T-helper 2 cell treated with Interferon-gamma antibody and Interleukin-4, amounts not matched to agents 5 μg/mL and 100 μg/mL, for 36 hours (primary cell): ENCODE data around the gene PSG6.
"Not testable (repeated sequence)": the region's sequence is repeated elsewhere in the genome, so short reads cannot be mapped to it uniquely, and the experiment has no call there.

Source experiments
- DNase-seq: peaks from one replicate; pipeline ENCODE4 v3.0.0; 2021; ENCODE audit warnings: low spot score
- H3K27ac Mint-ChIP-seq: one replicate; pipeline ENCODE4 v1.8.0; 2021; ENCODE audit warnings: mild to moderate bottlenecking, mixed read lengths
- H3K27me3 Mint-ChIP-seq: one replicate; pipeline ENCODE4 v1.8.0; 2021; ENCODE audit warnings: low read depth, mixed read lengths
- H3K36me3 Mint-ChIP-seq: one replicate; pipeline ENCODE4 v1.8.0; 2021; ENCODE audit warnings: low read depth, mixed read lengths
- H3K4me1 Mint-ChIP-seq: one replicate; pipeline ENCODE4 v1.8.0; 2021; ENCODE audit warnings: low read depth, mixed read lengths
- H3K4me3 Mint-ChIP-seq: one replicate; pipeline ENCODE4 v1.8.0; 2022; ENCODE audit warnings: mild to moderate bottlenecking, moderate library complexity, mixed read lengths
- H3K9me3 Mint-ChIP-seq: one replicate; pipeline ENCODE4 v1.8.0; 2021; ENCODE audit warnings: mixed read lengths

Gene PSG6

DNA sequence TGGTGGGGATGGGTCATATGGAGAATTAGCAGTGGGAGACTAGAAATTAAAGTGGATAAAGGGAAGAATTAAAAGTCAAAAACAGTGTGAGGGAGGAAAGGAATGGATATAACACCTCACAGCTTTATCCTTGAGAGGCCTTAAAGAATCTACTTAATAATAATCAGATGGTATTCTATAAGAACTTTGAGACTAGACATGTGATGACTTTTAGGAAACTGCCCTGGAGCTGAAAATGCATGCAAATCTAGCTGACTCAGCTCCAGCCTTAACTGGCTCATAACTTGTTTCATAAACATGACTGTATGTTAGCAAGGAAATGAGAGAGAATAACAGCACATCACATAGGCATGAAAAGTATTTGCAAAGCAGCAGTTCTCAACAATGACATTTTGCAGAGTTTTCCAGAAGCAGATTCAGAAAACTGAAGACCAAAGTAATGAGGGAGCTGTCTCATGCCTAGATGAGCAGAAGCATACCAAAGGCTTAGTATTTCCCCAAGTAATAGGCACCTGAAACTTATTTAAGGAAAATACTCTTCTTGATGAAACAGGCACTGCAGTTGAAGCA, 29.7 kb downstream of the PSG6 start:
- H3K27me3 Mint-ChIP-seq, DNase-seq, H3K4me1 Mint-ChIP-seq: not testable (repeated sequence)

DNA sequence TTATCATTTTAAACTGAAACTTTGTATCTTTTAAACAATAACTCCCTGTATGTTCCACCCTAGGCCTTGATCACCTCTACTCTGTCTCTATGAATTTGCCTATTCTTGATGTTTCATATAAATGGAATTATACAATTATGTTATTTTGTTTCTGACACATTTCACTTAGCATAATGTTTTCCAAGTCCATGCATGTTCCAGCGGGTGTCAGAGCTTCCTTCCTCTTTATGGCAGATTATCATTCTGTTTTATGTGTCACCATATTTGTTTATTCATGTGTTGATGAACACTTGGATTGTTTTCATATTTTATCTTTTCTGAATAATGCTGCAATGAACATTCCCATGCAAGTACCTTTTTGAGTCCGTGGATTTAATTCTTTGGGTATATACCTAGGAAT, 35.0 kb downstream of the PSG6 start:
- H3K4me1 Mint-ChIP-seq, H3K36me3 Mint-ChIP-seq, H3K4me3 Mint-ChIP-seq, DNase-seq, H3K27ac Mint-ChIP-seq, H3K27me3 Mint-ChIP-seq, H3K9me3 Mint-ChIP-seq: not testable (repeated sequence)

More for the DNA sequence above, 29.7 kb downstream of the PSG6 start:
- H3K27ac Mint-ChIP-seq, H3K4me3 Mint-ChIP-seq, H3K9me3 Mint-ChIP-seq, H3K36me3 Mint-ChIP-seq: not testable (repeated sequence)

DNA sequence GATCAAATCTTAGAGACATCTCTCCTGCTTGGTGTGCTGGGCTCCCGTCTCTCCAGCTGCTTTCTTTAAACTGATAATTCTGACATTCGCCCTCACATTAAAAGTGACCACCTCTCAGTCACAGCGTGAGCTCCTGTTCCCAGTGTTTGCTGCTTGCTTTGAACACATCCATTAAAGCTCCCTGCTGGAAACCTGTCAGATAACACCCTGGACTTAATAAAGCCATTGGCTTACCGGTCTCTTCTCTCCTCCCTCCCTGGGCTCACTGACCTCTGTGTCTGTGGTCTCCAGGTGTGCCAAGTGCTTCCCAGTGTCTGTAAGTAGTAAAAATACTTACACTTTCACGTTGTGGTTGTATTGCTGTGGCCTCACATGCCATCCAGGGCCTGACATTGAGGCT, 35.7 kb downstream of the PSG6 start:
- H3K9me3 Mint-ChIP-seq, H3K4me1 Mint-ChIP-seq, H3K27me3 Mint-ChIP-seq, H3K4me3 Mint-ChIP-seq, H3K36me3 Mint-ChIP-seq, DNase-seq, H3K27ac Mint-ChIP-seq: not testable (repeated sequence)

DNA sequence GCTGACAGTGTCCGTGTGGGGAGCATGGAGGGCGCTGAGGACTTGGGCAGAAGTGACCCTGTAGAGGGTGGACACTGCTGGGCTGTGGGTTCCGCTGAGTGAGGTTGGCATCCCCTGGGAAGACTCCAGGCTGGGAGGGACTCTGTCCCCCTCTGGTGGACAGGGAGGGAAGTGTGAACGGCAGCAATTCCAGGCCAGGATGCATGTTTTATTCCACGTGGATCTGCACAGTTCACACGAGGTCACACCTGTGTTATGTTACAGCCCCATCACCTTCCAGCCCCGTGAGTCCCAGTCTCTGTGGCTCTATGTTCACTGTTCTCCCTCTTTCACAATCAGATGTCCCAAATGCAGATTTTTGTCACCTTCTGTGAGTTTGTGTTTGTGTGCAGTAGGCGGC, 36.4 kb downstream of the PSG6 start:
- H3K36me3 Mint-ChIP-seq, H3K9me3 Mint-ChIP-seq, DNase-seq, H3K27me3 Mint-ChIP-seq, H3K4me1 Mint-ChIP-seq, H3K27ac Mint-ChIP-seq, H3K4me3 Mint-ChIP-seq: not testable (repeated sequence)

DNA sequence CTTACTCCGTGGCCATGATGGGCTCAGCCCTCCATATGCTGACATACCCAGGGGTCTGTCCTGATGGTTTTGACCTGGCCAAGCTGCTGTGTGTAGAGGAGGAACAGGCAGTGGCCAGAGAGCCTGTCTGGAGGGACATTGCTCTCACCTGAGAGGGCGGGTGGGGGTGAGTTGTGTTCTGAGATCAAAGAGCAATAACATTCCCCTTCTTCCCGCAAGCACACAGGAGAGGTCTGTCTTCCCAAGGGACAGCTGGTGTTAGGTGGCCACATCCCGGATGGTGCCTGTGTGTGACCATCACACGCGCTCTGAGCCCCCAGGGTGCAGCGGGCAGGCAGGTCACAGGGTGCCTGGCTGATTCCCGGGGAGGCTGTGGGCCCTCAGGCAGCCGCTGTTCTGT, 37.1 kb downstream of the PSG6 start:
- not testable (repeated sequence) for H3K36me3 Mint-ChIP-seq, H3K27ac Mint-ChIP-seq, DNase-seq, H3K4me1 Mint-ChIP-seq, H3K4me3 Mint-ChIP-seq, H3K9me3 Mint-ChIP-seq, H3K27me3 Mint-ChIP-seq

DNA sequence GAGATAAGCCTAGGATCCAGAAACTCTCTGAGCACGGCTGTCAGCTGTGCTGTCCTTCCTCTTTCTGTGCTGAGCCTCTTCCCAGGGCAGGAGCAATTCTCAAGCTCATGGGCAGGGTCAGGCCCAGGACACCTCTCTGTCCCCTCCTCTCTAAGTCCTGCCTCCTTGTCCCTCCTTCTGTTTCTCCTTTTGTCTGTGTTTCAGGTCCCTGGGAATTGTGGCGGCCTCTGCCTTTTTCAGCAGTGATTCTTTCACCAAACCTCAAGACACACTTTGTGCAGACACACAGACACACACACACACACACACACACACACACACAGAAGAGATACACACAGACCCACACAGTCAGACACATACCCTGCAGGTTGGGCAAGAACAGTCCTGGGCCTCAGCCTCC, 38.1 kb downstream of the PSG6 start, which contains the start of gene PSG1:
TSS of gene PSG1 (minus strand) at position 101 of the 400 bp plus-strand sequence. CDS start 132 bp downstream, outside the sequence.
- Mint-ChIP-seq H3K27ac (no peak within 1 kb of the TSS), H3K9me3 (no peaks in the 10 kb centered on the region), H3K4me3 (no peak within 1 kb of the TSS), H3K36me3 (no peaks in the 10 kb centered on the region), H3K4me1 (no peaks in the 10 kb centered on the region), H3K27me3 (no peaks in the 10 kb centered on the region)
- DNase-seq, result no peak

DNA sequence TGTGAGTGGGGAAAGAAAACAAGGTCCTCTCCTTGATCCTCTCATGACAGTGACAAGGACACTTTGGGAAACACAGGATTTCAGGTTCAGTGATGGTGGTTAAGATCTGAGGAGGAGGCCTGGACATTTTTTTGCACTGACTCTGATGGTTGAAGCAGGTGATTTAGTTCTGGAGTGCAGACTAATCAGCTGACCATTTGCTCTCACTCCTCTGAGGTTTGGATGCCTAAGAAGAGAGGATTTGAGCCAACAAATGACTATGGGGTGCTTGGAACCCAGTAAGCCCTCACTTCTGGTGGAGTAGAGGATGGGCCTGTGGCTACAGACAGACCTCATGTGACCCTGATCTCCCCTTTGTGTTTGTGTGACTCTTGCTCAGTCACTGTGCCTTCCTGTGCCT, 41.1 kb downstream of the PSG6 start:
- not testable (repeated sequence) for H3K4me3 Mint-ChIP-seq, H3K27ac Mint-ChIP-seq, H3K9me3 Mint-ChIP-seq, H3K36me3 Mint-ChIP-seq, H3K27me3 Mint-ChIP-seq, DNase-seq, H3K4me1 Mint-ChIP-seq

DNA sequence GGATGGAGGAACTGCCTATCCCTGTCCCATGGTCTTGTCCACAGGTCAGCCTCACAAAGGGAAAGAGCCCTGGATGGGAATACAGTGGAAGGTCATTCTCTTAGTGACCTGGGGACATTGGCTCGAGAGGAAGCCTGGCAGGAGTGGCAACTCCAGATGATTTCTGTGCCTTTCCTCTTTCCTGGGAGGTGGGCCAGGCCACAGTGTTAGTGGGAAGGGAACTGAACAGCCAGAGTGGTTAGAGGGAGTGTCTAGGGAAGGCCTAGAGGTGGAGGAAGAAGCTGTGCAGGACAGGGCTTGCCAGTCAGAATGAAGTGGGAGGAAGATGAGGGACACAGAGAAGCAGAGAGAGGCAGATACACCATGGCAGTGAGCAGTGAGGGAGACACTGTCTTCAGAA, 41.8 kb downstream of the PSG6 start:
- not testable (repeated sequence) for H3K36me3 Mint-ChIP-seq, H3K4me3 Mint-ChIP-seq, H3K9me3 Mint-ChIP-seq, H3K4me1 Mint-ChIP-seq, H3K27ac Mint-ChIP-seq, H3K27me3 Mint-ChIP-seq, DNase-seq

DNA sequence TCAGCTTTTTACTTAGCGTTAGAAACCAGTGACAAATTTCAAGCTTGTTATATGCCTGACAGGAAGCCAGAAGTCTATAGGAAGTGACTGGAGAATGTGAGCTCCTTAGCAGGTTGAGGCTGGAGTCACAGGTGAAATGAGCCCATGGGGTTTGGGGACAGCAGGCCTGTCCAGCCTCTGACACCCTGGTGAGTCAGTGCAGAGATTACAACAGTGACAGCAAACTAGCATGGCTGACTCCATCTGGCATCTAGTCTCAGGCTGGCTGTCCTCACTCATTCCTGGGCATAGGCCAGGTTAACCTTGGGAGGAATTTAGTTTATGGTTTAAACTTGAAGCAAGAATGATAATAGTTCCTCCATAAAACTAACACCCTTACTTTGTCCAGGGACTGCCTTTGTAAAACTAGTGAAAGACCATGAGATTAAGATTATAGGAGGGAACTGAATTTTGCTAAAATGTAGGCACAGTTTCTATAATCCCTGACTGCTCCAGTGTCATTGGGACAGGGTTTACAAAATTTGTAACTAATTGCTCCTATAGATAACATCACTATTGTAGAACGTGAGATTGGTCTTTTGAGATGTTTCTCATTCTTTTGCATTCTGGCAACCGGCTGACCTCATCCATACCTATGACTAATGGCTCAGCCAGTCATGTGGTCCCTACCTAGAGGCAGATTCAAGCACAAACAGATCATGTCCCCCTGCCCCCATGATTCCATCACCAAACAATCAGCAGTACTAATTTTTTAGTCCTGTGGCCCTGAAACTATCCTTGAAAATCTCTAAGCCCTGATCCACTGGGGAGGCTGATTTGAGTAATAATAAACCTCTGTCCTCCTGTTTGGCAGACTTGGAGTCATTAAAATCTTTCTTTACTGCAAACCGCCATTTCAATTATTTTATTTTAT, 42.5 kb downstream of the PSG6 start:
- not testable (repeated sequence) for H3K4me1 Mint-ChIP-seq, H3K9me3 Mint-ChIP-seq, H3K27me3 Mint-ChIP-seq, H3K4me3 Mint-ChIP-seq, H3K36me3 Mint-ChIP-seq, H3K27ac Mint-ChIP-seq, DNase-seq

DNA sequence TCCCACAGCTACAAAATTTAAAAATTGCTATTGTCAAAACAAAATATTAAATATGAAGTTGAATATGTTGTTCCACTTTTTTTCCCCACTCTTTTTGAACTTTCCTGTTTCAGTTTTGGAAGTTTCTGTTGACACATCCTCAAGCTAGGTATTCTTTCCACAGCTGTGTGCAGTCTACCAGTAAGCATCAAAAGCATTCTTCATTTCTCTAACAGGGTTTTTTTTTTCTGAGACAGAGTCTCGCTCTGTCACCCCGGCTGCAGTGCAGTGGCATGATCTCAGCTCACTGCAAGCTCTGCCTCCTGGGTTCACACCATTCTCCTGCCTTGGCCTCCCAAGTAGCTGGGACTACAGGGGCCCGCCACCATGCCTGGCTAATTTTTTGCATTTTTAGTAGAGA, 43.6 kb downstream of the PSG6 start:
- not testable (repeated sequence) for H3K4me1 Mint-ChIP-seq, H3K27me3 Mint-ChIP-seq, H3K9me3 Mint-ChIP-seq, H3K4me3 Mint-ChIP-seq, H3K27ac Mint-ChIP-seq, H3K36me3 Mint-ChIP-seq, DNase-seq

DNA sequence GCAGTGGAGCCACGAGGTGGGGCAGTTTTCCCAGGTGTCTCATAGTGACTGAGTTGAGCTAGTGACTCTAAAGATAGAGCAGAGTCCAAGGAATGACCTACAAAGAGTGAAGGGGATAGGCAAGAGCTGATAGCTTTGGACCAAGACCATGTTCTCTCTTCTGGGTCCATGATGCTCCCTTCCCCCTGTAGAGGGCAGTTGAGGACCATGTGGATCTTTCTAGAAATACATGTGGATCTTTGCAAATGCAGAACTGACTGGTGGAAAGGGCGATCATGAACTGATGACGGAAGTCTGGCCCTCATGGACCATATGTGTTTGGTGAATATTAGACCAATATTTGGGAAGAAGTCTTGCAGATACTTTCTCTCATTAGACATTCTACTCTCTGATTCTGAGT, 45.1 kb downstream of the PSG6 start:
- Mint-ChIP-seq H3K4me3 (no peak overlapping the region), H3K4me1 (no peaks in the 10 kb centered on the region), H3K9me3 (no peaks in the 10 kb centered on the region), H3K27ac (no peak overlapping the region), H3K36me3 (no peaks in the 10 kb centered on the region), H3K27me3 (no peaks in the 10 kb centered on the region)
- no peak for DNase-seq

DNA sequence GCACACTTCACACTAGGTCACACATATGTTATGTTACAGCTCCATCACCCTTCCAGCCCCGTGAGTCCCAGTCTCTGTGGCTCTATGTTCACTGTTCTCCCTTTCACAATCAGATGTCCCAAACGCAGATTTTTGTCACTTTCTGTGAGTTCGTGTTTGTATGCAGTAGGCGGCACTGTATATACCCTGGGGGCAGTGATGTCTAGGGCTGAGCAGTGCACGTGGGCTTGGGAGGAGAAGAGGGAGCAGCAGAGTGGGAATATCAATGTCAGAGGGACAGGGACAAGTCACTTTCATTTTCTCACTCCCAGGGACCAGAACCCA, 60.2 kb downstream of the PSG6 start:
- H3K27ac Mint-ChIP-seq, result no peak overlapping the region
- H3K4me3 Mint-ChIP-seq, result no peak overlapping the region
- no peaks in the 10 kb centered on the region for H3K27me3 Mint-ChIP-seq
- H3K36me3 Mint-ChIP-seq, result no peaks in the 10 kb centered on the region
- no peaks in the 10 kb centered on the region for H3K4me1 Mint-ChIP-seq
- no peaks in the 10 kb centered on the region for H3K9me3 Mint-ChIP-seq
- no peak for DNase-seq

DNA sequence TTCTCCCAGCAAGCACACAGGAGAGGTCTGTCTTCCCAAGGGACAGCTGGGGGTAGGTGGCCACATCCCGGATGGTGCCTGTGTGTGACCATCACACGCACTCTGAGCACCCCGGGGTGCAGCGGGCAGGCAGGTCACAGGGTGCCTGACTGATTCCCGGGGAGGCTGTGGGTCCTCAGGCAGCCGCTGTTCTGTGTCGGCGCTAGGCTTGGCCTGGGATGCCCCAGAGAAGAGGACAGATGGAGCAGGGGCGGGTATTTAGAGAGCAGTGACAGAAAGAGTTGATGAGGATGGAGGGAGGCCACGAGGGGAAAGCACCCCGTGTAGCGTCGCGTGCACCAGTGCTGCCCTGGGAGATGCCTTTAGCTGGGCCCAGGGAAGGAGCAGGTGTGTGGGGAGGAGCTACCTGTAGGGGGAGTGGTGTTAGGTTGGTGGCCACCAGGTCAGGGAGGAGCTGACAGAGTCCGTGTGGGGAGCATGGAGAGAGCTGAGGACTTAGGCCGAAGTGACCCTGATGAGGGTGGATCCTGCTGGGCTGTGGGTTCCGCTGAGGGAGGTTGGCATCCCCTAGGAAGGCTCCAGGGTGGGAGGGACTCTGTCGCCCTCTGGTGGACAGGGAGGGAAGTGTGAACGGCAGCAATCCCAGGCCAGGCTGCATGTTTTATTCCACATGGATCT, 60.7 kb downstream of the PSG6 start:
- not testable (repeated sequence) for H3K9me3 Mint-ChIP-seq, H3K36me3 Mint-ChIP-seq, H3K27ac Mint-ChIP-seq, DNase-seq, H3K4me1 Mint-ChIP-seq, H3K4me3 Mint-ChIP-seq, H3K27me3 Mint-ChIP-seq

DNA sequence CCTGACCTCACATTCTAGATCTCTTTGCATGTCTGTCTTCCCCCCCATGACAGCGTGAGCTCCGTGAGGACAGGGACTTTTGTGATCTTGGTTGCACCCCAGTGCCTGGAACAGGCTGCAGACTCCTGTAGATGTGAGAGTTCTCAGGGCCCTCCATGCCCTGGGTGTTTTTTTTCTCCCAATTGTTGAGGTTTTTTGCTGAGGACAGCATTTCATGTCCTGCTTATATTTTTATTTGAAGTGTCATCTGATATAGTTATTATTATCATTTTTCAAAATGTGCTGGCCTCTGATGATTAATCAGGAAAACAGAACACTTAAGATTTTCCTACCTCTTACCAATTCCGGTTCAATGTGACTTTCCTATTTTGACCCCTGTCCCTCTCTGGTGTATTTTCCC, 62.9 kb downstream of the PSG6 start:
- not testable (repeated sequence) for H3K4me1 Mint-ChIP-seq, H3K9me3 Mint-ChIP-seq, DNase-seq, H3K27ac Mint-ChIP-seq, H3K4me3 Mint-ChIP-seq, H3K27me3 Mint-ChIP-seq, H3K36me3 Mint-ChIP-seq
